ENCODE data around the gene HS6ST2.
A peak's percentile ranks its signal among the peaks of the same experiment; 100 is the strongest.

The HS6ST2 gene

GRCh38 chrX:132842460-132843238, 115.8 kb downstream of the HS6ST2 start:
- no peak for DNase-seq

GRCh38 chrX:132837967-132838366, 120.5 kb downstream of the HS6ST2 start:
- DNase-seq, result no peak

- peak; percentile 42 for DNase-seq
These were observed 121.3 kb downstream of the HS6ST2 start for GRCh38 chrX:132837126-132837525.

- DNase-seq, result no peak
These were observed 122.0 kb downstream of the HS6ST2 start for GRCh38 chrX:132836471-132836870.

GRCh38 chrX:132834741-132835140, 123.7 kb downstream of the HS6ST2 start:
- no peak for DNase-seq

GRCh38 chrX:132834109-132834508, 124.3 kb downstream of the HS6ST2 start:
- DNase-seq, result no peak

- DNase-seq, result no peak
These were observed 125.1 kb downstream of the HS6ST2 start for GRCh38 chrX:132833373-132833772.

- DNase-seq, result no peak
These were observed 127.0 kb downstream of the HS6ST2 start for GRCh38 chrX:132831336-132831973.

- no peak for DNase-seq
These were observed 135.8 kb downstream of the HS6ST2 start for GRCh38 chrX:132822634-132823012.

GRCh38 chrX:132821974-132822633, 136.3 kb downstream of the HS6ST2 start:
- DNase-seq, result no peak

GRCh38 chrX:132820675-132821074, 137.8 kb downstream of the HS6ST2 start:
- DNase-seq, result no peak

GRCh38 chrX:132819711-132820264, 138.6 kb downstream of the HS6ST2 start:
- DNase-seq, result no peak

- no peak for DNase-seq
These were observed 139.8 kb downstream of the HS6ST2 start for GRCh38 chrX:132818638-132819037.

GRCh38 chrX:132815643-132816042, 142.8 kb downstream of the HS6ST2 start:
- DNase-seq, result no peak

- no peak for DNase-seq
These were observed 147.3 kb downstream of the HS6ST2 start for GRCh38 chrX:132810964-132811712.

- no peak for DNase-seq
These were observed 147.9 kb downstream of the HS6ST2 start for GRCh38 chrX:132810488-132810887.

GRCh38 chrX:132809581-132809980, 148.8 kb downstream of the HS6ST2 start:
- peak; percentile 42 for DNase-seq

- DNase-seq, result no peak
These were observed 150.9 kb downstream of the HS6ST2 start for GRCh38 chrX:132807411-132808030.

- no peak for DNase-seq
These were observed 156.4 kb downstream of the HS6ST2 start for GRCh38 chrX:132802033-132802432.

- DNase-seq, result no peak
These were observed 163.2 kb downstream of the HS6ST2 start for GRCh38 chrX:132795181-132795580.

- no peak for DNase-seq
These were observed 166.7 kb downstream of the HS6ST2 start for GRCh38 chrX:132791714-132792113.

- no peak for DNase-seq
These were observed 168.1 kb downstream of the HS6ST2 start for GRCh38 chrX:132790329-132790728.
